PC-3 (cell line): ENCODE measurements around the gene GRM1.

Experiments
- EZH2 ChIP-seq: fragments of 300-600 bp; sonication (generic); IDR thresholded peaks from one replicate; pipeline ENCODE4 v1.6.1; 2017; ENCODE audit warnings: antibody characterized with exemption, mild to moderate bottlenecking, low read length; ENCODE audit not compliant: unreplicated experiment
- TF ChIP-seq, protein P1 (sequence below): fragments of 300-600 bp; sonication (generic); conservative IDR thresholded peaks from 2 replicates; pipeline ENCODE4 v1.5.1; 2017; ENCODE audit warnings: antibody characterized with exemption, low read depth, mild to moderate bottlenecking, low read length

GRCh38 chr6:146113084-146113623 is 84.3 kb downstream of the GRM1 start:
- TF ChIP-seq, protein P1, sequence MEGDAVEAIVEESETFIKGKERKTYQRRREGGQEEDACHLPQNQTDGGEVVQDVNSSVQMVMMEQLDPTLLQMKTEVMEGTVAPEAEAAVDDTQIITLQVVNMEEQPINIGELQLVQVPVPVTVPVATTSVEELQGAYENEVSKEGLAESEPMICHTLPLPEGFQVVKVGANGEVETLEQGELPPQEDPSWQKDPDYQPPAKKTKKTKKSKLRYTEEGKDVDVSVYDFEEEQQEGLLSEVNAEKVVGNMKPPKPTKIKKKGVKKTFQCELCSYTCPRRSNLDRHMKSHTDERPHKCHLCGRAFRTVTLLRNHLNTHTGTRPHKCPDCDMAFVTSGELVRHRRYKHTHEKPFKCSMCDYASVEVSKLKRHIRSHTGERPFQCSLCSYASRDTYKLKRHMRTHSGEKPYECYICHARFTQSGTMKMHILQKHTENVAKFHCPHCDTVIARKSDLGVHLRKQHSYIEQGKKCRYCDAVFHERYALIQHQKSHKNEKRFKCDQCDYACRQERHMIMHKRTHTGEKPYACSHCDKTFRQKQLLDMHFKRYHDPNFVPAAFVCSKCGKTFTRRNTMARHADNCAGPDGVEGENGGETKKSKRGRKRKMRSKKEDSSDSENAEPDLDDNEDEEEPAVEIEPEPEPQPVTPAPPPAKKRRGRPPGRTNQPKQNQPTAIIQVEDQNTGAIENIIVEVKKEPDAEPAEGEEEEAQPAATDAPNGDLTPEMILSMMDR = no peak
- TF ChIP-seq EZH2 = no peak
